IMR-90 (cell line): ENCODE data around the gene GPATCH2L. TPM values are rescaled to one million over a fixed set of nuclear protein-coding genes. Genes with fewer than 3 reads are reported as not detected.

ENCODE experiments used
- ATAC-seq: fragments of 200-7000 bp; cut with Tn5 transposase; 2 replicates; pipeline ENCODE4 v1.9.1; 2020; ENCODE audit warnings: low read depth, mild to moderate bottlenecking, moderate library complexity
- BruUV-seq: library from RNA; stranded (reverse); fragments of 400-500 nt; replicated peaks from 2 replicates; lab custom pipeline; 2021; lab: Mats Ljungman, UMichigan
- CTCF ChIA-PET: fragments of 300-600 bp; formaldehyde crosslinking; extraction: SDS; loops from one replicate; lab custom pipeline; 2021; ENCODE audit warnings: antibody characterized with exemption; lab: Yijun Ruan, JAX
- POLR2A ChIA-PET: fragments of 300-600 bp; sonication (Branson Sonifier 250); formaldehyde crosslinking; loops from one replicate; lab custom pipeline; 2022; ENCODE audit warnings: antibody characterized with exemption; ENCODE audit not compliant: unreplicated experiment; lab: Charles Lee
- DNase-seq: peaks from one replicate; pipeline ENCODE4 v3.0.0; 2013
- H2AFZ ChIP-seq: replicated peaks from 2 replicates; pipeline ENCODE3; 2013; ENCODE audit warnings: low read length, mild to moderate bottlenecking; ENCODE audit not compliant: poor library complexity
- H2AK5ac ChIP-seq: 2 replicates; pipeline ENCODE4 v1.6.1; 2013; ENCODE audit warnings: low read depth, low read length, inconsistent platforms
- H2AK9ac ChIP-seq: replicated peaks from 2 replicates; pipeline ENCODE3; 2013; ENCODE audit warnings: mild to moderate bottlenecking, low read depth, low read length, moderate library complexity; ENCODE audit not compliant: poor library complexity
- H2BK120ac ChIP-seq: 2 replicates; pipeline ENCODE4 v1.6.1; 2013; ENCODE audit warnings: low read depth, low read length, inconsistent platforms
- H2BK15ac ChIP-seq: 3 replicates; pipeline ENCODE4 v1.6.1; 2013; ENCODE audit warnings: low read depth, low read length, inconsistent platforms
- H2BK20ac ChIP-seq: 2 replicates; pipeline ENCODE4 v1.6.1; 2013; ENCODE audit warnings: low read depth, mild to moderate bottlenecking, inconsistent platforms, low read length, moderate library complexity
- H2BK5ac ChIP-seq: 2 replicates; pipeline ENCODE4 v1.6.1; 2013; ENCODE audit warnings: mild to moderate bottlenecking, low read depth, low read length, inconsistent platforms; ENCODE audit not compliant: poor library complexity, severe bottlenecking
- H3K14ac ChIP-seq: replicated peaks from 2 replicates; pipeline ENCODE4 v1.6.1; 2013; ENCODE audit warnings: low read depth, low read length, inconsistent platforms
- H3K18ac ChIP-seq: 2 replicates; pipeline ENCODE4 v1.6.1; 2013; ENCODE audit warnings: low read depth, low read length, control low read depth
- H3K23ac ChIP-seq: 2 replicates; pipeline ENCODE4 v1.6.1; 2013; ENCODE audit warnings: low read depth, low read length, inconsistent platforms
- H3K27ac ChIP-seq: 2 replicates; pipeline ENCODE4 v1.5.1; 2013; ENCODE audit warnings: mild to moderate bottlenecking, control low read depth, low read length; ENCODE audit not compliant: insufficient read depth
- H3K27me3 ChIP-seq: 2 replicates; pipeline ENCODE4 v1.6.1; 2013; ENCODE audit warnings: low read length; ENCODE audit not compliant: control insufficient read depth, insufficient read depth
- H3K36me3 ChIP-seq: 2 replicates; pipeline ENCODE4 v1.6.1; 2013; ENCODE audit warnings: low read length, mixed read lengths; ENCODE audit not compliant: control insufficient read depth, insufficient read depth
- H3K4ac ChIP-seq: 2 replicates; pipeline ENCODE4 v1.6.1; 2013; ENCODE audit warnings: low read depth, low read length, inconsistent platforms
- H3K4me1 ChIP-seq: 2 replicates; pipeline ENCODE4 v1.6.1; 2013; ENCODE audit warnings: low read length, mixed read lengths; ENCODE audit not compliant: control insufficient read depth, insufficient read depth
- H3K4me2 ChIP-seq: 2 replicates; pipeline ENCODE4 v1.6.1; 2013; ENCODE audit warnings: low read depth, mild to moderate bottlenecking, control low read depth, low read length, moderate library complexity
- H3K4me3 ChIP-seq: 2 replicates; pipeline ENCODE4 v1.5.1; 2013; ENCODE audit warnings: low read depth, mild to moderate bottlenecking, control low read depth, low read length, moderate library complexity; ENCODE audit not compliant: insufficient read depth
- H3K56ac ChIP-seq: 2 replicates; pipeline ENCODE4 v1.6.1; 2013; ENCODE audit warnings: low read length, inconsistent platforms; ENCODE audit not compliant: insufficient read depth; ENCODE audit errors: extremely low read depth
- H3K79me1 ChIP-seq, 2 experiments: 2 replicates each; pipeline ENCODE4 v1.6.1; 2013; ENCODE audit warnings: low read length in 2 of 2, inconsistent platforms in 1 of 2, low read depth in 1 of 2
- H3K9ac ChIP-seq: 2 replicates; pipeline ENCODE4 v1.6.1; 2013; ENCODE audit warnings: low read depth, low read length, control low read depth
- H3K9me1 ChIP-seq: 2 replicates; pipeline ENCODE4 v1.6.1; 2013; ENCODE audit warnings: low read length, inconsistent platforms; ENCODE audit not compliant: insufficient read depth
- H3K9me3 ChIP-seq: 2 replicates; pipeline ENCODE4 v1.6.1; 2013; ENCODE audit warnings: low read length; ENCODE audit not compliant: control insufficient read depth, insufficient read depth
- H4K20me1 ChIP-seq: 2 replicates; pipeline ENCODE4 v1.6.1; 2013; ENCODE audit warnings: low read length, inconsistent platforms; ENCODE audit not compliant: insufficient read depth
- H4K5ac ChIP-seq: 2 replicates; pipeline ENCODE4 v1.6.1; 2013; ENCODE audit warnings: mild to moderate bottlenecking, low read depth, low read length, control low read depth
- H4K8ac ChIP-seq, 2 experiments: 2 replicates each; pipeline ENCODE4 v1.6.1; 2013; ENCODE audit warnings: low read depth in 2 of 2, low read length in 2 of 2, control low read depth in 1 of 2, inconsistent platforms in 1 of 2
- H4K91ac ChIP-seq: 2 replicates; pipeline ENCODE4 v1.6.1; 2013; ENCODE audit warnings: low read depth, low read length, inconsistent platforms; ENCODE audit not compliant: insufficient read depth
- FOS ChIP-seq: fragments of 150-350 bp; IDR thresholded peaks from 2 replicates; pipeline ENCODE4 v1.6.1; 2016; ENCODE audit warnings: low read depth, low read length
- POLR2A ChIP-seq: IDR thresholded peaks from 2 replicates; pipeline ENCODE4 v1.6.1; 2012; ENCODE audit warnings: mild to moderate bottlenecking, low read depth, low read length
- RAD21 ChIP-seq: IDR thresholded peaks from 2 replicates; pipeline ENCODE4 v1.6.1; 2012; ENCODE audit warnings: low read length, improper control_type of control experiment
- WGBS, 2 experiments: methylation state at CpG; one replicate each; pipeline versions ENCODE4 v1.1.5 to v1.1.7; 2013; ENCODE audit warnings: missing lambda C conversion rate in 2 of 2; ENCODE audit not compliant: insufficient read length in 1 of 2; ENCODE audit errors: extremely low coverage in 2 of 2; 5-methylcytosine and 5-hydroxymethylcytosine counted together
- dilution Hi-C: fragments of 300-500 bp; cut with HindIII; formaldehyde crosslinking; loops from one replicate; pipeline ENCODE4 v1.14.3; 2018; ENCODE audit warnings: low sequenced_read_pairs; ENCODE audit not compliant: unreplicated experiment
- in situ Hi-C: fragments of 300-500 bp; cut with MboI; formaldehyde crosslinking; loops from 3 replicates; pipeline ENCODE4 v1.14.3; 2019; ENCODE audit warnings: low sequenced_read_pairs, inconsistent platforms, mixed read lengths
- intact Hi-C: fragments of 100-400 bp; cut with micrococcal nuclease; formaldehyde crosslinking; loops from 2 replicates; pipeline ENCODE4 v1.10.0; 2022
- polyA plus RNA-seq, 3 experiments: library from polyadenylated mRNA; depleted of rRNA; stranded (reverse); fragments of >200 nt; gene quantifications; 2 replicates each; pipeline ENCODE4 v1.2.3, GENCODE V29; 2012; ENCODE audit warnings: low replicate concordance in 1 of 3
- total RNA-seq: library from RNA; depleted of rRNA; stranded (reverse); fragments of >200 nt; gene quantifications from 2 replicates; pipeline ENCODE4 v1.2.3, GENCODE V29; 2012
- TF ChIP-seq, protein P1 (sequence below): fragments of 150-350 bp; IDR thresholded peaks from 2 replicates; pipeline ENCODE4 v1.6.1; 2016; ENCODE audit warnings: low read depth, mild to moderate bottlenecking, low read length, moderate library complexity, borderline replicate concordance

GPATCH2L gene
- total and polyA plus RNA-seq, 2 of the 4 experiments (the other 2 are of a cell fraction): 15.6 to 51.4 TPM

DNA sequence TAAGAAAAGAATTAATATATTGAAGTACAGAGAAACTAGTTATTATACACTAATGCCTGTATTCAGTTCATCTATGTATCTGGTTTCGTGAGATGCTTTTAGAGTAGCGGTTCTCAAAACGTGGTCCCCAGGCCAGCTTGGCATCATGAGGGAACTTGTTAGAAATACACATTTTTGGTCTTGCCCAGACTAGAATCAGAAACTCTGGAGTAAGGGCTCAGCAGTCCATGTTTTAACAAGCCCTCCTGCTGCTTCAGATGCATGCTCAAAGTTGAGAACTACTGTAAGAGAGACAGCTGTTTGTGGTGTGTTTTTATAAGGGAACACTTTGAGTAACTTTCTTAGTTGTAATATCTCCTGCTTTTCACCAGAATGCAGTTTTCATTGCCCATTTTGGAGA, 18.1 kb downstream of the GPATCH2L start:
- Histone ChIP-seq H2BK120ac (no peak overlapping the region), H3K4me3 (no peak overlapping the region), H4K5ac (no peak overlapping the region), H4K8ac (no peak overlapping the region), H3K4me1 (no peaks in the 10 kb centered on the region), H3K27ac (no peak overlapping the region), H3K36me3 (peaks cover 32% of the 10 kb centered on the region), H3K79me1 (peaks cover 21 to 46% of the 10 kb centered on the region in 2 experiments), H3K18ac (no peak overlapping the region), H2BK15ac (no peak overlapping the region), H4K20me1 (peaks cover 26% of the 10 kb centered on the region), H2AK9ac (no peak overlapping the region), H3K14ac (no peak overlapping the region), H2BK5ac (no peak overlapping the region), H3K9me1 (peaks cover 8% of the 10 kb centered on the region; the same call in 1 of the 2 replicates), H3K4ac (no peak overlapping the region), H3K4me2 (no peak overlapping the region), H2AK5ac (no peak overlapping the region), H3K27me3 (no peaks in the 10 kb centered on the region), H3K23ac (no peak overlapping the region), H2AFZ (no peak overlapping the region), H3K9me3 (no peaks in the 10 kb centered on the region), H3K9ac (no peak overlapping the region), H4K91ac (no peak overlapping the region), H3K56ac (no peak overlapping the region), H2BK20ac (no peak overlapping the region)
- no CpG with 5 or more reads among the region's 3 CpGs for WGBS, 2 experiments
- CTCF ChIA-PET: no interaction called here
- dilution Hi-C loops (no loop called here), intact Hi-C loops (loop anchor here (5.0 kb wide), 1 partner anchor 467 kb away; no protein-coding TSS in a partner anchor), in situ Hi-C loops (no loop called here)
- no peak for ATAC-seq
- BruUV-seq: no TSS peak
- DNase-seq: no peak
- POLR2A ChIA-PET: no interaction called here
- TF ChIP-seq RAD21: no peak
- TF ChIP-seq, protein P1, sequence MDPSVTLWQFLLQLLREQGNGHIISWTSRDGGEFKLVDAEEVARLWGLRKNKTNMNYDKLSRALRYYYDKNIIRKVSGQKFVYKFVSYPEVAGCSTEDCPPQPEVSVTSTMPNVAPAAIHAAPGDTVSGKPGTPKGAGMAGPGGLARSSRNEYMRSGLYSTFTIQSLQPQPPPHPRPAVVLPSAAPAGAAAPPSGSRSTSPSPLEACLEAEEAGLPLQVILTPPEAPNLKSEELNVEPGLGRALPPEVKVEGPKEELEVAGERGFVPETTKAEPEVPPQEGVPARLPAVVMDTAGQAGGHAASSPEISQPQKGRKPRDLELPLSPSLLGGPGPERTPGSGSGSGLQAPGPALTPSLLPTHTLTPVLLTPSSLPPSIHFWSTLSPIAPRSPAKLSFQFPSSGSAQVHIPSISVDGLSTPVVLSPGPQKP: no peak
- no peak for TF ChIP-seq POLR2A
- no peak for TF ChIP-seq FOS
